ENCODE measurements around the gene RGS3.

The RGS3 gene

GRCh38 chr9:113579283-113580040, 115.9 kb downstream of the RGS3 start:
- TF ChIP-seq ZFP3 (CRISPR knock-in tag; IDR thresholded peaks at IDR 0.05) (no peak), SNAI2 (CRISPR knock-in tag; IDR thresholded peaks at IDR 0.05) (no peak), OSR1 (CRISPR knock-in tag; IDR thresholded peaks at IDR 0.05) (no peak), ZNF565 (CRISPR knock-in tag; conservative IDR thresholded peaks at IDR 0.05; ENCODE audit: low read depth) (no peak), ZFP30 (CRISPR knock-in tag; IDR thresholded peaks at IDR 0.05) (no peak), GLIS3 (CRISPR knock-in tag; IDR thresholded peaks at IDR 0.05) (no peak), ISL1 (CRISPR knock-in tag; IDR thresholded peaks at IDR 0.05) (no peak), BACH2 (CRISPR knock-in tag; IDR thresholded peaks at IDR 0.05; ENCODE audit: borderline replicate concordance) (no peak), TCF4 (CRISPR knock-in tag; IDR thresholded peaks at IDR 0.05; ENCODE audit: borderline replicate concordance) (no peak)
- peak; percentile 69 for ATAC-seq

GRCh38 chr9:113580041-113580953, 116.8 kb downstream of the RGS3 start:
- no peak for TF ChIP-seq RARB (CRISPR knock-in tag; IDR thresholded peaks at IDR 0.05)
- no peak for TF ChIP-seq CSRNP3 (CRISPR knock-in tag; IDR thresholded peaks at IDR 0.05)
- no peak for TF ChIP-seq ZFP3 (CRISPR knock-in tag; IDR thresholded peaks at IDR 0.05)
- no peak for TF ChIP-seq SNAI2 (CRISPR knock-in tag; IDR thresholded peaks at IDR 0.05)
- TF ChIP-seq ZNF70 (CRISPR knock-in tag; IDR thresholded peaks at IDR 0.05): no peak
- no peak for TF ChIP-seq PATZ1 (CRISPR knock-in tag; IDR thresholded peaks at IDR 0.05; ENCODE audit: borderline replicate concordance)
- TF ChIP-seq ZFP30 (CRISPR knock-in tag; IDR thresholded peaks at IDR 0.05): no peak
- TF ChIP-seq BACH2 (CRISPR knock-in tag; IDR thresholded peaks at IDR 0.05; ENCODE audit: borderline replicate concordance): no peak
- TF ChIP-seq ZC3H10 (CRISPR knock-in tag; IDR thresholded peaks at IDR 0.05): no peak
- no peak for TF ChIP-seq ARNTL (CRISPR knock-in tag; IDR thresholded peaks at IDR 0.05; ENCODE audit: borderline replicate concordance, low read depth)
- ATAC-seq: peak; percentile 2

GRCh38 chr9:113580954-113581311, 117.4 kb downstream of the RGS3 start:
- no peak for TF ChIP-seq TCF4 (CRISPR knock-in tag; IDR thresholded peaks at IDR 0.05; ENCODE audit: borderline replicate concordance)
- no peak for TF ChIP-seq RARB (CRISPR knock-in tag; IDR thresholded peaks at IDR 0.05)
- TF ChIP-seq ZFP30 (CRISPR knock-in tag; IDR thresholded peaks at IDR 0.05): no peak
- TF ChIP-seq ZC3H10 (CRISPR knock-in tag; IDR thresholded peaks at IDR 0.05): no peak
- no peak for TF ChIP-seq TSHZ2 (CRISPR knock-in tag; IDR thresholded peaks at IDR 0.05)
- TF ChIP-seq CREB5 (CRISPR knock-in tag; IDR thresholded peaks at IDR 0.05; ENCODE audit: low read depth): no peak
- no peak for TF ChIP-seq TOX (CRISPR knock-in tag; IDR thresholded peaks at IDR 0.05; ENCODE audit: borderline replicate concordance)
- no peak for TF ChIP-seq ZFP3 (CRISPR knock-in tag; IDR thresholded peaks at IDR 0.05)

More at GRCh38 chr9:113580954-113581311, 117.4 kb downstream of the RGS3 start:
- no peak for ATAC-seq
